ENCODE data around the gene UBR1. TPM values are rescaled to one million over a fixed set of nuclear protein-coding genes. Genes with fewer than 3 reads are reported as not detected.

The UBR1 gene
- total RNA-seq, 1 experiment from 2014 or later = 23.2 TPM

DNA sequence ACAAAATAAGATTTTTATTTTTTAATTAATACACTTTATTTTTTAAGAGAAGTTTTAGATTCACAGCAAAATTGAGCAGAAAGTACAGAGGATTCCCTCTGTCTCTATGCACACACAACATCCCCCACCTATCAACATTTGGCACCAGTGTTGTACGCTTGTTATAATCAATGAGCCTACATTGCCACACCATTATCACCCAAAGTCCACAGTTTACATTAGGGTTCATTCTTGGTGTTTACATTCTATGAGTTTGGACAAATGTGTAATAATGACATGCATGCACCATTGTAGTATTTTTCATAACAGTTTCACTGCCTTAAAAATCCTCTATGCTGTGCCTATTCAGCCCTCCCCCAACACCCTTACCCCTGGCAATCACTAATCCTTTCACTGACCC lies 134.0 kb downstream of the UBR1 start:
- no peaks in the 10 kb centered on the region for H3K27me3 ChIP-seq (ENCODE audit: control insufficient read depth, insufficient read depth, low read length)
- no TSS peak for BruUV-seq (replicated peaks)
- ChIA-PET POLR2A (interaction anchor here (0.6 kb wide), 1 partner anchor 158 kb away, joined by 6 read pairs; no protein-coding TSS in a partner anchor), CTCF (no interaction called here)
- no peak overlapping the region for H3K27ac ChIP-seq (ENCODE audit: low read length)
- DNase-seq (ENCODE audit: low read depth, low spot score) (no peak), ATAC-seq (no peak)
- H3K9me3 ChIP-seq (ENCODE audit: control insufficient read depth, insufficient read depth, low read depth, low read length) = no peaks in the 10 kb centered on the region
- H3K36me3 ChIP-seq (ENCODE audit: control insufficient read depth, insufficient read depth, low read length) = peaks cover 11% of the 10 kb centered on the region
- intact Hi-C loops (cut with micrococcal nuclease; ENCODE audit: unreplicated experiment) (no loop called here), in situ Hi-C loops (cut with HindIII; ENCODE audit: low pct_unique_long_range_greater_than_20kb, low sequenced_read_pairs) (no loop called here)
- TF ChIP-seq TCF7L2 (IDR thresholded peaks at IDR 0.05; ENCODE audit: low read depth, low read length) (no peak), SIN3A (IDR thresholded peaks at IDR 0.05; ENCODE audit: borderline replicate concordance, insufficient read depth, low read depth, low read length) (no peak), REST (IDR thresholded peaks at IDR 0.05; ENCODE audit: insufficient read depth in 1 of 2, low read depth in 2 of 2, low read length in 1 of 2) (no peak), CTCF (IDR thresholded peaks at IDR 0.05) (no peak), POLR2AphosphoS5 (IDR thresholded peaks at IDR 0.05; ENCODE audit: low read depth, low read length) (no peak)
- H3K4me1 ChIP-seq (ENCODE audit: control insufficient read depth, insufficient read depth, low read length) = no peaks in the 10 kb centered on the region
- no peak overlapping the region for H3K4me3 ChIP-seq (ENCODE audit: low read depth in 2 of 2, low read length in 2 of 2)

DNA sequence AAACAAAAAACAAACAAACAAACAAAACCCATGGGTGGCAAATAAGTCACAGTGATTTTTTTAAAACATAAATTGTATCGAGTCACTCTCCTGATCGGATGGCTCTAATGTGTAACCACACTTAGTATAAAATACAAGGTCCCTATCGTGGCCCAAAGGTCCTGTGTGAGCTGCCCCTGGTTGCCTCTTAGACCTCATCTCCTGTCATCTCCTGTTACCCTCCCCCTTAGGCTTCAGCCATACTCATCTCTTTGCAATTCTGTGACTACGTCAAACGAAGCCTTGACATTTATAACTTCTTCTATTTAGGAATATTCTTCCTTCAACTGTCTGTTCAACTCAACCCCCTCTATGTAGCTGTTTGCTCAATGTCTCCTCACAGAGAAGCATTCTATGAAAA lies 141.4 kb downstream of the UBR1 start:
- POLR2A ChIA-PET = interaction anchor here (0.6 kb wide), 1 partner anchor 230 kb away, joined by 3 read pairs; no protein-coding TSS in a partner anchor
- CTCF ChIA-PET = no interaction called here
- DNase-seq (ENCODE audit: low read depth, low spot score) (no peak), ATAC-seq (no peak)
- Histone ChIP-seq H3K36me3 (ENCODE audit: control insufficient read depth, insufficient read depth, low read length) (no peaks in the 10 kb centered on the region; the same call in 1 of the 2 replicates), H3K4me3 (ENCODE audit: low read depth in 2 of 2, low read length in 2 of 2) (no peak overlapping the region), H3K27ac (ENCODE audit: low read length) (no peak overlapping the region), H3K27me3 (ENCODE audit: control insufficient read depth, insufficient read depth, low read length) (no peaks in the 10 kb centered on the region), H3K4me1 (ENCODE audit: control insufficient read depth, insufficient read depth, low read length) (no peaks in the 10 kb centered on the region), H3K9me3 (ENCODE audit: control insufficient read depth, insufficient read depth, low read depth, low read length) (no peaks in the 10 kb centered on the region)
- TF ChIP-seq POLR2AphosphoS5 (IDR thresholded peaks at IDR 0.05; ENCODE audit: low read depth, low read length) = no peak
- TF ChIP-seq REST (IDR thresholded peaks at IDR 0.05; ENCODE audit: insufficient read depth in 1 of 2, low read depth in 2 of 2, low read length in 1 of 2) = no peak
- TF ChIP-seq TCF7L2 (IDR thresholded peaks at IDR 0.05; ENCODE audit: low read depth, low read length) = no peak
- TF ChIP-seq CTCF (IDR thresholded peaks at IDR 0.05) = no peak
- TF ChIP-seq SIN3A (IDR thresholded peaks at IDR 0.05; ENCODE audit: borderline replicate concordance, insufficient read depth, low read depth, low read length) = no peak
- in situ Hi-C loops (cut with HindIII; ENCODE audit: low pct_unique_long_range_greater_than_20kb, low sequenced_read_pairs) (no loop called here), intact Hi-C loops (cut with micrococcal nuclease; ENCODE audit: unreplicated experiment) (no loop called here)
- BruUV-seq (replicated peaks) = no TSS peak
